K562 (cell line): ENCODE data around the gene SLC34A1.

Experiments
- POLR2A ChIP-seq: fragments of 450-650 bp; conservative IDR thresholded peaks from 2 replicates; pipeline ENCODE4 v1.6.1; 2016
- TF ChIP-seq, protein P1 (sequence below): sonication (generic); formaldehyde crosslinking; IDR thresholded peaks from 2 replicates; pipeline ENCODE4 v1.9.0; 2022; ENCODE audit warnings: mild to moderate bottlenecking, missing genetic modification reagents
- TF ChIP-seq, protein P2 (sequence below): fragments of 450-650 bp; IDR thresholded peaks from 2 replicates; pipeline ENCODE4 v1.6.1; 2016; ENCODE audit warnings: borderline replicate concordance

DNA sequence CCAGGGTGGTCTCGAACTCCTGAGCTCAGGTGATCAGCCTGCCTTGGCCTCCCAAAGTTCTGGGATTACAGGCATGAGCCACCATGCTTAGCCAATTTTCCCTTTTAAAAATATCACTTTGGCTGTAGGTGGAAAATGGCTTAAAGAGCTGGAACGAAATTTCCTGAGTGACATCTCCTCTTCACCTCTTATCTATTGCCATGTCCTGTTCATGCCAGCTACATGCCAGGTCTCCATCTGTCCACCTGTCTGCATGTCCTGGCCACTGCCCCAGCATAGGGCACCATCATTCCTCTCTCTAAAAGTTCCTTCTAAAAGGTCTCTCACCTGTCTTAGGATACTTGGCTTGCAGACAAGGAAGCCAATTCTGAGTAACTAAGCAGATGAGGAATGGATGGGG lies 39.4 kb downstream of the SLC34A1 start:
- TF ChIP-seq POLR2A: no peak
- TF ChIP-seq, protein P1, sequence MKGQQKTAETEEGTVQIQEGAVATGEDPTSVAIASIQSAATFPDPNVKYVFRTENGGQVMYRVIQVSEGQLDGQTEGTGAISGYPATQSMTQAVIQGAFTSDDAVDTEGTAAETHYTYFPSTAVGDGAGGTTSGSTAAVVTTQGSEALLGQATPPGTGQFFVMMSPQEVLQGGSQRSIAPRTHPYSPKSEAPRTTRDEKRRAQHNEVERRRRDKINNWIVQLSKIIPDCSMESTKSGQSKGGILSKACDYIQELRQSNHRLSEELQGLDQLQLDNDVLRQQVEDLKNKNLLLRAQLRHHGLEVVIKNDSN (CRISPR knock-in tag): no peak
- TF ChIP-seq, protein P2, sequence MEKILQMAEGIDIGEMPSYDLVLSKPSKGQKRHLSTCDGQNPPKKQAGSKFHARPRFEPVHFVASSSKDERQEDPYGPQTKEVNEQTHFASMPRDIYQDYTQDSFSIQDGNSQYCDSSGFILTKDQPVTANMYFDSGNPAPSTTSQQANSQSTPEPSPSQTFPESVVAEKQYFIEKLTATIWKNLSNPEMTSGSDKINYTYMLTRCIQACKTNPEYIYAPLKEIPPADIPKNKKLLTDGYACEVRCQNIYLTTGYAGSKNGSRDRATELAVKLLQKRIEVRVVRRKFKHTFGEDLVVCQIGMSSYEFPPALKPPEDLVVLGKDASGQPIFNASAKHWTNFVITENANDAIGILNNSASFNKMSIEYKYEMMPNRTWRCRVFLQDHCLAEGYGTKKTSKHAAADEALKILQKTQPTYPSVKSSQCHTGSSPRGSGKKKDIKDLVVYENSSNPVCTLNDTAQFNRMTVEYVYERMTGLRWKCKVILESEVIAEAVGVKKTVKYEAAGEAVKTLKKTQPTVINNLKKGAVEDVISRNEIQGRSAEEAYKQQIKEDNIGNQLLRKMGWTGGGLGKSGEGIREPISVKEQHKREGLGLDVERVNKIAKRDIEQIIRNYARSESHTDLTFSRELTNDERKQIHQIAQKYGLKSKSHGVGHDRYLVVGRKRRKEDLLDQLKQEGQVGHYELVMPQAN: no peak
